Activated CD8-positive, alpha-beta T cell treated with anti-CD3 and anti-CD28 coated beads, Interleukin-2, amount 10 ng/mL, durations not matched to agents 7 days and 5 days (primary cell): ENCODE measurements around the gene XPO6. TPM values are rescaled to one million over a fixed set of nuclear protein-coding genes. Genes with fewer than 3 reads are reported as not detected.

Source experiments
- ATAC-seq: fragments of 150-1000 bp; cut with Tn5 transposase; one replicate; pipeline ENCODE4 v1.10.0; 2021; ENCODE audit warnings: moderate library complexity
- CTCF ChIA-PET: fragments of 350-600 bp; sonication (Branson Sonifier 250); formaldehyde crosslinking; loops from one replicate; lab custom pipeline; 2021; ENCODE audit warnings: antibody characterized with exemption; lab: Charles Lee
- POLR2A ChIA-PET: fragments of 350-600 bp; sonication (Branson Sonifier 250); formaldehyde crosslinking; loops from one replicate; lab custom pipeline; 2021; ENCODE audit warnings: antibody characterized with exemption; lab: Charles Lee
- DNase-seq: peaks from one replicate; pipeline ENCODE4 v3.0.0-alpha.2; 2020
- H3K27ac Mint-ChIP-seq: one replicate; pipeline ENCODE4 v1.8.0; 2021; ENCODE audit warnings: mild to moderate bottlenecking, mixed read lengths
- H3K27me3 Mint-ChIP-seq: one replicate; pipeline ENCODE4 v1.8.0; 2021; ENCODE audit warnings: low read depth, mixed read lengths
- H3K36me3 Mint-ChIP-seq: one replicate; pipeline ENCODE4 v1.8.0; 2021; ENCODE audit warnings: low read depth, mixed read lengths
- H3K4me1 Mint-ChIP-seq: one replicate; pipeline ENCODE4 v1.8.0; 2021; ENCODE audit warnings: low read depth, mixed read lengths
- H3K4me3 Mint-ChIP-seq: one replicate; pipeline ENCODE4 v1.8.0; 2021; ENCODE audit warnings: mild to moderate bottlenecking, mixed read lengths
- H3K9me3 Mint-ChIP-seq: one replicate; pipeline ENCODE4 v1.8.0; 2022; ENCODE audit warnings: mixed read lengths; ENCODE audit not compliant: insufficient read depth
- total RNA-seq, 2 experiments: library from RNA; stranded (reverse); gene quantifications; one replicate each; pipeline ENCODE4 v1.2.3, GENCODE V29; 2021

The XPO6 gene
- total RNA-seq, 2 experiments from 2014 or later, result 206 to 209 TPM

DNA sequence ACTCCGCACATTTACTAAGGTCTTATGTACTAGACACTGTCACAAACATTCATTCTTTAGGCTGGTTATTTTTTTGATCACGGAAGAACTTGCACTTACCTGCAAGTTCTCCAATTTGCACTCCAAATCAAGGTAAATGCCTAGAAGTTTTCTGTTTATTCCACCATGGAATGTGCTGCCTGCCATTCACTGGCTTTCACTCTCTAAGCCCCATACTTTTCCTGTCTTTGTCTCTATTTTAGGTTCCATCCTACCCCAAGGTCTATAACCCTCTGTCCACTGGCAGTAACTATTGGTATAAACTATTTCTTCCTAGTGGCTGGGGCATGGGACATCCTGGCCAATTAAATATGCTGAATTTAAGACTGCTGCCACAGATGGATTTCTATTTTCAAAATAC lies 15.9 kb downstream of the XPO6 start:
- H3K27me3 Mint-ChIP-seq, result no peaks in the 10 kb centered on the region
- ChIA-PET POLR2A (interaction anchor here (9.6 kb wide), 1 partner anchor 14 kb away, joined by 135 read pairs; the partner anchor contains the start of gene XPO6), CTCF (interaction anchor here (1.0 to 4.7 kb wide), 2 partner anchors 9 to 13 kb away, joined by 3 to 69 read pairs; partner anchors contain the start of gene XPO6)
- DNase-seq, result no peak
- H3K9me3 Mint-ChIP-seq, result no peaks in the 10 kb centered on the region
- H3K4me1 Mint-ChIP-seq, result peaks cover 70% of the 10 kb centered on the region
- peak overlapping the region; percentile 93 for H3K27ac Mint-ChIP-seq
- peaks cover 59% of the 10 kb centered on the region for H3K36me3 Mint-ChIP-seq
- H3K4me3 Mint-ChIP-seq, result no peak overlapping the region
- ATAC-seq, result no peak

- CTCF ChIA-PET, result interaction anchor here (0.7 to 4.9 kb wide), 12 partner anchors 8 to 60 kb away, joined by 3 to 69 read pairs (median 6); partner anchors contain the start of gene XPO6
- peak overlapping the region; percentile 93 for H3K27ac Mint-ChIP-seq
- no peaks in the 10 kb centered on the region for H3K9me3 Mint-ChIP-seq
- ATAC-seq (peak; percentile 52), DNase-seq (no peak)
- POLR2A ChIA-PET, result interaction anchor here (0.6 to 9.6 kb wide), 6 partner anchors 9 to 52 kb away, joined by 3 to 135 read pairs (median 6); partner anchors contain the start of gene XPO6
- H3K4me1 Mint-ChIP-seq, result peaks cover 79% of the 10 kb centered on the region
- no peaks in the 10 kb centered on the region for H3K27me3 Mint-ChIP-seq
- peak overlapping the region; percentile 78 for H3K4me3 Mint-ChIP-seq
- peaks cover 57% of the 10 kb centered on the region for H3K36me3 Mint-ChIP-seq
These were observed 18.0 kb downstream of the XPO6 start for GRCh38 chr16:28193530-28194423.

- Mint-ChIP-seq H3K9me3 (no peaks in the 10 kb centered on the region), H3K27ac (peak overlapping the region; percentile 93), H3K4me3 (peak overlapping the region; percentile 78), H3K36me3 (peaks cover 62% of the 10 kb centered on the region), H3K4me1 (peaks cover 87% of the 10 kb centered on the region), H3K27me3 (no peaks in the 10 kb centered on the region)
- ATAC-seq (peak; percentile 90), DNase-seq (peak; percentile 90)
- ChIA-PET CTCF (interaction anchor here (0.9 to 4.9 kb wide), 9 partner anchors 10 to 56 kb away, joined by 3 to 69 read pairs (median 7); partner anchors contain the start of gene XPO6), POLR2A (interaction anchor here (0.9 to 9.6 kb wide), 7 partner anchors 9 to 56 kb away, joined by 3 to 135 read pairs (median 4); partner anchors contain the start of gene XPO6)
These were observed 18.8 kb downstream of the XPO6 start for GRCh38 chr16:28192806-28193529.

GRCh38 chr16:28191364-28191960 lies 20.3 kb downstream of the XPO6 start:
- H3K36me3 Mint-ChIP-seq, result peaks cover 63% of the 10 kb centered on the region
- no peak overlapping the region for H3K4me3 Mint-ChIP-seq
- peak overlapping the region; percentile 31 for H3K27ac Mint-ChIP-seq
- ChIA-PET CTCF (interaction anchor here (1.1 to 4.9 kb wide), 6 partner anchors 9 to 54 kb away, joined by 3 to 69 read pairs (median 16); partner anchors contain the start of gene XPO6), POLR2A (interaction anchor here (1.3 to 9.6 kb wide), 2 partner anchors 18 to 20 kb away, joined by 3 to 135 read pairs; partner anchors contain the start of gene XPO6)
- ATAC-seq, result no peak
- H3K27me3 Mint-ChIP-seq, result no peaks in the 10 kb centered on the region
- H3K9me3 Mint-ChIP-seq, result no peaks in the 10 kb centered on the region
- peaks cover 93% of the 10 kb centered on the region for H3K4me1 Mint-ChIP-seq
- DNase-seq, result no peak

DNA sequence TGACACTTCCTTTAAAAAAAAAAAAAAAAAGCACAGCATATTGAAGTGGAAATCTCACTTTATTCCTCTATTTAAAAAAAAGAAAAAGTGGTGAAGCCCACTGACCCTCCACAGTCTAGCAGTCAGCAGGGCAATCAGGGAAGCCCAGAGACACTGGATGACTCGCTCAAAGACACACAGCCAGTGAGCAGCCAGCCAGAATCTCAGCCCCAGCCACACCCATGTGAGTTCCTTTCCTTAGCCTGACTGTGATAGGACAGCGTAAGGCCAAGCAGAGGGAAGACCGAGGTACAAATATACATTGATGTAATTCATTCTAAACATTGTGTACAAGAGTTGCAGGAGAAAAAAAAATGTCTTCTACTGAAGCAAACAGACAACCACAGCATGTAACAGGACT lies 22.5 kb downstream of the XPO6 start:
- ATAC-seq, result peak; percentile 31
- DNase-seq, result peak; percentile 61
- Mint-ChIP-seq H3K4me1 (peaks cover 89% of the 10 kb centered on the region), H3K36me3 (peaks cover 65% of the 10 kb centered on the region), H3K27me3 (no peaks in the 10 kb centered on the region), H3K9me3 (peaks cover 1% of the 10 kb centered on the region), H3K4me3 (peak overlapping the region; percentile 13), H3K27ac (peak overlapping the region; percentile 82)
- ChIA-PET CTCF (interaction anchor here (1.0 to 3.4 kb wide), 5 partner anchors 10 to 50 kb away, joined by 3 to 23 read pairs (median 6); no protein-coding TSS in a partner anchor), POLR2A (interaction anchor here (0.9 to 9.6 kb wide), 3 partner anchors 13 to 48 kb away, joined by 3 to 135 read pairs (median 33); partner anchors contain the start of gene XPO6)

GRCh38 chr16:28188085-28188916 lies 23.5 kb downstream of the XPO6 start:
- Mint-ChIP-seq H3K36me3 (peaks cover 66% of the 10 kb centered on the region), H3K4me3 (peak overlapping the region; percentile 66), H3K9me3 (peaks cover 3% of the 10 kb centered on the region), H3K27me3 (no peaks in the 10 kb centered on the region), H3K4me1 (peaks cover 89% of the 10 kb centered on the region), H3K27ac (peak overlapping the region; percentile 82)
- ChIA-PET POLR2A (interaction anchor here (0.7 to 9.6 kb wide), 4 partner anchors 9 to 47 kb away, joined by 3 to 135 read pairs (median 18); partner anchors contain the start of gene XPO6), CTCF (interaction anchor here (0.8 to 3.4 kb wide), 11 partner anchors 9 to 51 kb away, joined by 3 to 23 read pairs (median 5); no protein-coding TSS in a partner anchor)
- DNase-seq, result no peak
- no peak for ATAC-seq

DNA sequence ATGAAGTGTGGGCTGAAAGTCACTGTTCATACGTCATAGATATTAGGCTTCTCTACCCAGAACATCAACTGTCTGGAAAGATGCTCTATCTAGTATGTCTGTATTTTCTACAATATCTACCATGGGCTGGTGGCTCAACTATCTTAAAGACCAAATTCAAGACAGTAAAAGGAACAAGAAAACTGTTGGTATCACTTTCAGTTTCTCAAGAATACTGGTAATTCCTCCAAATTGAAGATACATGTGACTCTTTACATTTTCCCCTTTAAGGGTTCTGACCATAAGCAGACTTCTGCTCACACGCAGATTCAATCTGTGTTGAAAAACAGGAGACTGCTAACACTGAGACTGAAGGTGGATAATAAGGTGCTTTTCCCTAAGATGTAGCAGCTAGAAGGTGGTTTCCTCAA lies 24.2 kb downstream of the XPO6 start:
- H3K9me3 Mint-ChIP-seq, result peaks cover 3% of the 10 kb centered on the region
- H3K36me3 Mint-ChIP-seq, result peaks cover 67% of the 10 kb centered on the region
- no peaks in the 10 kb centered on the region for H3K27me3 Mint-ChIP-seq
- ChIA-PET CTCF (interaction anchor here (0.9 to 3.4 kb wide), 8 partner anchors 8 to 51 kb away, joined by 3 to 23 read pairs (median 6); no protein-coding TSS in a partner anchor), POLR2A (interaction anchor here (2.3 to 9.6 kb wide), 3 partner anchors 12 to 46 kb away, joined by 7 to 135 read pairs (median 33); partner anchors contain the start of gene XPO6)
- ATAC-seq (peak; percentile 55), DNase-seq (no peak)
- peak overlapping the region; percentile 66 for H3K4me3 Mint-ChIP-seq
- H3K27ac Mint-ChIP-seq, result peak overlapping the region; percentile 92
- H3K4me1 Mint-ChIP-seq, result peaks cover 89% of the 10 kb centered on the region

DNA sequence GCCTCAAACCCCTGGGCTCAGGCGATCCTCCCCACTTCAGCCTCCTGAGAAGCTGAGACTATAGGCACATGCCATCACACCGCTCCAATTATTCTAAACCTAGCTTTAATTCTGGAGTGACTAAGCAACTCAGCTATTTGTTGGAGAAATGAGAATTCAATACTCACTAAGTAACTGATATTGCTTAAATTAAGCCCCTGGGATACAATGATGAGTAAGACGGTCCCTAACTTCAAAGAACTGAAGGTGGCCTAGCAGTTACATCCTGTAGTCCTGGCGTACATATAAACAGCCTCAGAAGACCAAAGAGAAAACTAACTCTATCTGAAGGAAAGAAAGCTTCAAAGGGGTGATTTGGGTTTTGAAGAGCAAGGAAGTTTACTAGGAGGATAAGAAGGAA lies 25.0 kb downstream of the XPO6 start:
- ChIA-PET CTCF (interaction anchor here (0.8 to 3.4 kb wide), 8 partner anchors 15 to 47 kb away, joined by 3 to 23 read pairs (median 5); partner anchors contain the start of gene XPO6), POLR2A (interaction anchor here (0.8 to 9.6 kb wide), 7 partner anchors 11 to 50 kb away, joined by 3 to 135 read pairs (median 4); partner anchors contain the start of gene XPO6)
- ATAC-seq (peak; percentile 63), DNase-seq (peak; percentile 37)
- Mint-ChIP-seq H3K4me3 (peak overlapping the region; percentile 66), H3K27me3 (no peaks in the 10 kb centered on the region), H3K9me3 (peaks cover 3% of the 10 kb centered on the region), H3K36me3 (peaks cover 68% of the 10 kb centered on the region), H3K4me1 (peaks cover 92% of the 10 kb centered on the region), H3K27ac (peak overlapping the region; percentile 92)

DNA sequence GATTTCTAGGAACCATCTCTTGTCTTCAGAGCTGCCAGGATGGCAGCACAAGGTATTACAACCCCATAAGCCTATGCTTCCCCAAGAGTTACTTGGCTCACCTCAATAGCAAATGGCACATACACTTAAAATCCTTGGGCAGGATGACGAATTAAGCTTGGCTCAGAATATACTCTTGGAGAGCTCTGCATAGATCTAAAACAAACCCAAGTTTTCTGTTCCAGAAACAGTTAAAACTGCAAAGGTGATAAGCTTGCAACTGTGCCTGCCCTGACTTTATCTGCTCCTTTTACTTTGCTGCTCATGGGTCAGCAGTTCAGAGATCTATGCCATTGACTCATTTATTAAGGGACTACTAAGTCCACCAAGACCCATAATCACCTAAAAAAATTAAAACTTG lies 26.1 kb downstream of the XPO6 start:
- Mint-ChIP-seq H3K9me3 (peaks cover 3% of the 10 kb centered on the region), H3K27ac (peak overlapping the region; percentile 80), H3K36me3 (peaks cover 72% of the 10 kb centered on the region), H3K4me3 (no peak overlapping the region), H3K27me3 (no peaks in the 10 kb centered on the region), H3K4me1 (peaks cover 93% of the 10 kb centered on the region)
- ATAC-seq (no peak), DNase-seq (no peak)
- ChIA-PET POLR2A (interaction anchor here (0.6 to 4.1 kb wide), 5 partner anchors 9 to 62 kb away, joined by 3 to 33 read pairs (median 3); no protein-coding TSS in a partner anchor), CTCF (interaction anchor here (0.8 to 2.4 kb wide), 6 partner anchors 9 to 50 kb away, joined by 3 to 9 read pairs (median 4); no protein-coding TSS in a partner anchor)
